C4-2B (cell line): Measurements from ENCODE around the gene CRB1.

Experiments
- H3K27ac ChIP-seq: fragments of 450-650 bp; 2 replicates; pipeline ENCODE4 v1.5.1; 2017
- ZFX ChIP-seq: fragments of 450-650 bp; IDR thresholded peaks from 2 replicates; pipeline ENCODE4 v1.6.1; 2017
- TF ChIP-seq, protein P1 (sequence below): fragments of 450-650 bp; conservative IDR thresholded peaks from 2 replicates; pipeline ENCODE4 v1.5.1; 2017; ENCODE audit warnings: mild to moderate bottlenecking

Gene CRB1

GRCh38 chr1:197413564-197413963 lies 145.5 kb downstream of the CRB1 start:
- TF ChIP-seq ZFX: no peak
- TF ChIP-seq, protein P1, sequence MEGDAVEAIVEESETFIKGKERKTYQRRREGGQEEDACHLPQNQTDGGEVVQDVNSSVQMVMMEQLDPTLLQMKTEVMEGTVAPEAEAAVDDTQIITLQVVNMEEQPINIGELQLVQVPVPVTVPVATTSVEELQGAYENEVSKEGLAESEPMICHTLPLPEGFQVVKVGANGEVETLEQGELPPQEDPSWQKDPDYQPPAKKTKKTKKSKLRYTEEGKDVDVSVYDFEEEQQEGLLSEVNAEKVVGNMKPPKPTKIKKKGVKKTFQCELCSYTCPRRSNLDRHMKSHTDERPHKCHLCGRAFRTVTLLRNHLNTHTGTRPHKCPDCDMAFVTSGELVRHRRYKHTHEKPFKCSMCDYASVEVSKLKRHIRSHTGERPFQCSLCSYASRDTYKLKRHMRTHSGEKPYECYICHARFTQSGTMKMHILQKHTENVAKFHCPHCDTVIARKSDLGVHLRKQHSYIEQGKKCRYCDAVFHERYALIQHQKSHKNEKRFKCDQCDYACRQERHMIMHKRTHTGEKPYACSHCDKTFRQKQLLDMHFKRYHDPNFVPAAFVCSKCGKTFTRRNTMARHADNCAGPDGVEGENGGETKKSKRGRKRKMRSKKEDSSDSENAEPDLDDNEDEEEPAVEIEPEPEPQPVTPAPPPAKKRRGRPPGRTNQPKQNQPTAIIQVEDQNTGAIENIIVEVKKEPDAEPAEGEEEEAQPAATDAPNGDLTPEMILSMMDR: no peak
- no peak overlapping the region for H3K27ac ChIP-seq

GRCh38 chr1:197415221-197415620 lies 147.2 kb downstream of the CRB1 start:
- TF ChIP-seq, protein P1: no peak
- no peak for TF ChIP-seq ZFX
- no peak overlapping the region for H3K27ac ChIP-seq

DNA sequence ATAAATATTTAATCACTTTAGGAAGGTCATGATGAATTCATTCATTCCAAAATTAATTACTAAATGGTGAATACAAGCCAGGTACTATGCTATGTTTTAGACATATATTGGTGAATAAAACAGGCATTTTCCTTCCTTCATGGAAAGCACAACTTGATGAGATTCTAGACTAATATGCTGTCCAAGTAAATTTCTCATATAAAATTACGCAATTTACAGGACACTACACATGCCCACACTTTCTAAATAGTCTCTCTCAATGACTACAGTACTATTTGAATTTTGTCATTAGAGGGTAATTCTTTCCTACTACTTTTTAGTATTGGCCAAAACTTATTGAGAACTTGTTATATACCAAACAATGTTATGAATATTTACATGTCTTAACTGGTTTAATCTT lies 150.6 kb downstream of the CRB1 start:
- no peak overlapping the region for H3K27ac ChIP-seq
- TF ChIP-seq, protein P1: no peak
- TF ChIP-seq ZFX: no peak

DNA sequence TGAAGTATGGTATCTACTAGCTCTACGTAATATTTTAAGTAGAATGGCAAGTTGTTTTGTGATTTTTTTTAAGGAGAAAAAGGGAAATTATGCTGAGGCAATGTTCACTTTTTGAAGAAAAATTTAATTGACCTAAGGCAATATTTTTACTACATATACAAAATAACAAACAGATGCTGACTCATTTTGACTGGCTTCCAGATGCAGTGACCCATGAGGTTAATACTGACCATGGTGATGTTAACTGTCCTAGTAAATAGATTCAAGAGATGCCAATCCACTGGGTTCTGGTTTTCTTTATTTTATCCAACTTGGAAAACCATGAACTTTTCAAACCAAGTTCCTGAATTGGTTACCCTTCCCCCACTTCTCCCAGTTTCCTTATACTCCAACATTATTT lies 154.9 kb downstream of the CRB1 start:
- TF ChIP-seq ZFX: no peak
- TF ChIP-seq, protein P1: no peak
- H3K27ac ChIP-seq: no peak overlapping the region

DNA sequence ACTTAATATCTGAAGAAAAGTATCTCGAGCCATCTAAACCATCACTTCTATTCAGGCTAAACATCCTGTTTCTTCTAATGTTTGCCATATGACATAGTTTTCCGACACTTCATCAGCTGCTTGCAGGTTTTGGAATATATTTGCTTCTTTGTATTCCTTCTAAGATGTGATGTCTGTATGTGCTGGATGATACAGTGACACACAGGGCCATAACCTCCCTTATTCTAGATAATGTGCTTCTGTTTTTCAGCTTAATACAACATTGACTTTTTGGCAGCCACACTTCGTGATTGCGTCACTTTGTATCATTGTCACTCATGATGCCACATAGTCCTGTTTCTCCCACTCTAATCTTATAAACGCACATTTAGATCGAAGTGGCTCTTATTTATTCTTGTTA lies 156.3 kb downstream of the CRB1 start:
- TF ChIP-seq, protein P1: no peak
- no peak for TF ChIP-seq ZFX
- H3K27ac ChIP-seq: no peak overlapping the region

- TF ChIP-seq, protein P1: no peak
- TF ChIP-seq ZFX: no peak
- H3K27ac ChIP-seq: no peak overlapping the region
Measured at GRCh38 chr1:197429372-197429771, 161.3 kb downstream of the CRB1 start.

GRCh38 chr1:197435224-197435623 lies 167.2 kb downstream of the CRB1 start:
- H3K27ac ChIP-seq: no peak overlapping the region
- TF ChIP-seq, protein P1: no peak
- no peak for TF ChIP-seq ZFX
